Trophoblast cell (in vitro differentiated cells and primary cell): ENCODE results near the gene ATXN3L.

Source experiments
- DNase-seq, 2 donors: peaks; one replicate each; pipeline ENCODE4 v3.0.0-alpha.2; 2016
- H2AFZ ChIP-seq: 2 replicates; pipeline ENCODE4 v1.6.1; 2013; ENCODE audit warnings: low read length, moderate library complexity, mild to moderate bottlenecking; ENCODE audit not compliant: insufficient read depth, poor library complexity
- H2AK5ac ChIP-seq: 2 replicates; pipeline ENCODE4 v1.6.1; 2013; ENCODE audit warnings: mild to moderate bottlenecking, low read length
- H2BK120ac ChIP-seq: 2 replicates; pipeline ENCODE4 v1.6.1; 2013; ENCODE audit warnings: low read length, mild to moderate bottlenecking, moderate library complexity; ENCODE audit not compliant: insufficient read depth, poor library complexity
- H2BK12ac ChIP-seq: 2 replicates; pipeline ENCODE4 v1.6.1; 2013; ENCODE audit warnings: mild to moderate bottlenecking, low read length, moderate library complexity
- H2BK5ac ChIP-seq: 2 replicates; pipeline ENCODE4 v1.6.1; 2013; ENCODE audit warnings: low read length, low read depth, moderate library complexity, mild to moderate bottlenecking; ENCODE audit not compliant: poor library complexity
- H3K14ac ChIP-seq: 2 replicates; pipeline ENCODE4 v1.6.1; 2013; ENCODE audit warnings: mild to moderate bottlenecking, low read length
- H3K18ac ChIP-seq: 2 replicates; pipeline ENCODE4 v1.6.1; 2013; ENCODE audit warnings: mild to moderate bottlenecking, low read length
- H3K23ac ChIP-seq: 2 replicates; pipeline ENCODE4 v1.6.1; 2013; ENCODE audit warnings: low read length
- H3K27ac ChIP-seq: 2 replicates; pipeline ENCODE4 v1.5.1; 2013; ENCODE audit warnings: low read depth, mild to moderate bottlenecking, inconsistent platforms, low read length, moderate library complexity
- H3K27me3 ChIP-seq: 2 replicates; pipeline ENCODE4 v1.6.1; 2013; ENCODE audit warnings: inconsistent platforms, mild to moderate bottlenecking, low read length, moderate library complexity; ENCODE audit not compliant: insufficient read depth
- H3K36me3 ChIP-seq, 2 experiments: 1 replicate in 1 of 2; 2 replicates in 1 of 2; pipeline ENCODE4 v1.6.1; 2013; ENCODE audit warnings: low read length in 2 of 2, mild to moderate bottlenecking in 2 of 2, moderate library complexity in 1 of 2; ENCODE audit not compliant: insufficient read depth in 2 of 2, control insufficient read depth in 1 of 2
- H3K4ac ChIP-seq: 2 replicates; pipeline ENCODE4 v1.6.1; 2013; ENCODE audit warnings: low read depth, mild to moderate bottlenecking, low read length, moderate library complexity
- H3K4me1 ChIP-seq, 2 experiments: 1 replicate in 1 of 2; 2 replicates in 1 of 2; pipeline ENCODE4 v1.6.1; 2013; ENCODE audit warnings: low read length in 2 of 2, mild to moderate bottlenecking in 2 of 2, moderate library complexity in 1 of 2; ENCODE audit not compliant: insufficient read depth in 2 of 2, control insufficient read depth in 1 of 2
- H3K4me2 ChIP-seq: 2 replicates; pipeline ENCODE4 v1.6.1; 2013; ENCODE audit warnings: inconsistent platforms, mild to moderate bottlenecking, low read length, moderate library complexity
- H3K4me3 ChIP-seq: 2 replicates; pipeline ENCODE4 v1.5.1; 2013; ENCODE audit warnings: mild to moderate bottlenecking, low read depth, low read length, inconsistent platforms
- H3K79me1 ChIP-seq: one replicate; pipeline ENCODE4 v1.6.1; 2013; ENCODE audit warnings: low read length
- H3K79me2 ChIP-seq: 2 replicates; pipeline ENCODE4 v1.6.1; 2013; ENCODE audit warnings: low read length, mild to moderate bottlenecking; ENCODE audit not compliant: control insufficient read depth, insufficient read depth, poor library complexity
- H3K9ac ChIP-seq: 2 replicates; pipeline ENCODE4 v1.6.1; 2013; ENCODE audit warnings: mild to moderate bottlenecking, low read length
- H3K9me3 ChIP-seq: 2 replicates; pipeline ENCODE4 v1.6.1; 2013; ENCODE audit warnings: low read depth, mild to moderate bottlenecking, control low read depth, inconsistent platforms, low read length; ENCODE audit not compliant: insufficient read depth
- H4K12ac ChIP-seq: 2 replicates; pipeline ENCODE4 v1.6.1; 2013; ENCODE audit warnings: low read depth, mild to moderate bottlenecking, low read length, moderate library complexity
- H4K8ac ChIP-seq: 2 replicates; pipeline ENCODE4 v1.6.1; 2013; ENCODE audit warnings: low read depth, mild to moderate bottlenecking, low read length, moderate library complexity
- H4K91ac ChIP-seq: one replicate; pipeline ENCODE4 v1.6.1; 2013; ENCODE audit warnings: low read depth, mild to moderate bottlenecking, low read length, moderate library complexity
- WGBS: extraction: QIAGEN DNeasy Blood & Tissue Kit; methylation state at CpG from one replicate; pipeline ENCODE4 v1.1.7; 2013; ENCODE audit warnings: missing lambda C conversion rate; ENCODE audit not compliant: insufficient read length, insufficient coverage; ENCODE audit errors: extremely low coverage; 5-methylcytosine and 5-hydroxymethylcytosine counted together

The ATXN3L gene

GRCh38 chrX:13340182-13340791 is 20.4 kb upstream of the ATXN3L start:
- H4K91ac ChIP-seq, result no peak overlapping the region
- H4K12ac ChIP-seq, result no peak overlapping the region
- H3K23ac ChIP-seq, result no peak overlapping the region
- H3K9ac ChIP-seq, result no peak overlapping the region
- H2BK120ac ChIP-seq, result no peak overlapping the region
- no peak overlapping the region for H2BK5ac ChIP-seq
- no peak overlapping the region for H3K4me3 ChIP-seq
- no peak overlapping the region for H2AK5ac ChIP-seq
- H3K4me2 ChIP-seq, result no peak overlapping the region
- H3K4me1 ChIP-seq, result peaks cover 0 to 7% of the 10 kb centered on the region in 2 experiments
- peak; percentile 41 to 68 for DNase-seq
- H3K4ac ChIP-seq, result no peak overlapping the region
- peak overlapping the region; percentile 18 for H4K8ac ChIP-seq
- WGBS, result no CpG with 5 or more reads among the region's 10 CpGs
- H3K79me2 ChIP-seq, result no peaks in the 10 kb centered on the region
- H3K9me3 ChIP-seq, result no peaks in the 10 kb centered on the region
- H3K27ac ChIP-seq, result no peak overlapping the region
- H3K79me1 ChIP-seq, result peaks cover 4% of the 10 kb centered on the region
- H3K27me3 ChIP-seq, result no peaks in the 10 kb centered on the region
- no peak overlapping the region for H3K14ac ChIP-seq
- H3K18ac ChIP-seq, result no peak overlapping the region
- peak overlapping the region; percentile 45 for H2BK12ac ChIP-seq
- no peak overlapping the region for H2AFZ ChIP-seq
- no peaks in the 10 kb centered on the region for H3K36me3 ChIP-seq

- H3K79me1 ChIP-seq, result peaks cover 4% of the 10 kb centered on the region
- H4K8ac ChIP-seq, result no peak overlapping the region
- no peaks in the 10 kb centered on the region for H3K36me3 ChIP-seq
- no peak overlapping the region for H3K4me2 ChIP-seq
- no peaks in the 10 kb centered on the region for H3K27me3 ChIP-seq
- H3K27ac ChIP-seq, result no peak overlapping the region
- H3K14ac ChIP-seq, result no peak overlapping the region
- no peak overlapping the region for H3K23ac ChIP-seq
- no peak overlapping the region for H2AFZ ChIP-seq
- no peak overlapping the region for H2BK120ac ChIP-seq
- no peak for DNase-seq
- H3K79me2 ChIP-seq, result no peaks in the 10 kb centered on the region
- no peak overlapping the region for H3K4me3 ChIP-seq
- H3K18ac ChIP-seq, result no peak overlapping the region
- no peak overlapping the region for H3K9ac ChIP-seq
- H3K4me1 ChIP-seq, result peaks cover 0 to 7% of the 10 kb centered on the region in 2 experiments
- H2BK12ac ChIP-seq, result no peak overlapping the region
- no peak overlapping the region for H4K12ac ChIP-seq
- no peaks in the 10 kb centered on the region for H3K9me3 ChIP-seq
- no CpG with 5 or more reads among the region's 3 CpGs for WGBS
- H2BK5ac ChIP-seq, result no peak overlapping the region
- H3K4ac ChIP-seq, result no peak overlapping the region
- H4K91ac ChIP-seq, result no peak overlapping the region
- H2AK5ac ChIP-seq, result no peak overlapping the region
Measured at GRCh38 chrX:13339607-13340006, 19.8 kb upstream of the ATXN3L start.

GRCh38 chrX:13338996-13339515 is 19.2 kb upstream of the ATXN3L start:
- H2AK5ac ChIP-seq, result peak overlapping the region; percentile 14
- no peak overlapping the region for H2BK5ac ChIP-seq
- DNase-seq, result no peak
- peaks cover 4% of the 10 kb centered on the region for H3K79me1 ChIP-seq
- no peak overlapping the region for H4K8ac ChIP-seq
- no peak overlapping the region for H3K27ac ChIP-seq
- no peak overlapping the region for H4K91ac ChIP-seq
- H3K9ac ChIP-seq, result no peak overlapping the region
- no peak overlapping the region for H3K4ac ChIP-seq
- no peaks in the 10 kb centered on the region for H3K27me3 ChIP-seq
- H3K36me3 ChIP-seq, result no peaks in the 10 kb centered on the region
- H3K4me2 ChIP-seq, result no peak overlapping the region
- H3K14ac ChIP-seq, result no peak overlapping the region
- no peak overlapping the region for H3K4me3 ChIP-seq
- no peak overlapping the region for H2BK120ac ChIP-seq
- no CpG with 5 or more reads among the region's 3 CpGs for WGBS
- peaks cover 0 to 7% of the 10 kb centered on the region in 2 experiments for H3K4me1 ChIP-seq
- no peak overlapping the region for H3K18ac ChIP-seq
- H3K23ac ChIP-seq, result no peak overlapping the region
- peak overlapping the region; percentile 80 for H2BK12ac ChIP-seq
- H2AFZ ChIP-seq, result no peak overlapping the region
- no peak overlapping the region for H4K12ac ChIP-seq
- H3K9me3 ChIP-seq, result no peaks in the 10 kb centered on the region
- no peaks in the 10 kb centered on the region for H3K79me2 ChIP-seq

GRCh38 chrX:13334491-13334890 is 14.6 kb upstream of the ATXN3L start:
- H4K91ac ChIP-seq, result no peak overlapping the region
- no peak overlapping the region for H3K27ac ChIP-seq
- H3K79me1 ChIP-seq, result no peaks in the 10 kb centered on the region
- H3K36me3 ChIP-seq, result no peaks in the 10 kb centered on the region
- no peak overlapping the region for H2BK5ac ChIP-seq
- WGBS, result no CpG with 5 or more reads among the region's 6 CpGs
- no peak overlapping the region for H3K4me2 ChIP-seq
- no peak overlapping the region for H3K18ac ChIP-seq
- no peak overlapping the region for H2AK5ac ChIP-seq
- no peak overlapping the region for H3K14ac ChIP-seq
- no peak overlapping the region for H3K23ac ChIP-seq
- no peak overlapping the region for H4K8ac ChIP-seq
- H3K4me1 ChIP-seq, result no peaks in the 10 kb centered on the region
- no peaks in the 10 kb centered on the region for H3K27me3 ChIP-seq
- H2BK12ac ChIP-seq, result no peak overlapping the region
- no peak overlapping the region for H3K4me3 ChIP-seq
- peak in 1 of 2 donors; percentile 56 for DNase-seq
- H2BK120ac ChIP-seq, result no peak overlapping the region
- no peak overlapping the region for H4K12ac ChIP-seq
- no peak overlapping the region for H3K4ac ChIP-seq
- no peak overlapping the region for H3K9ac ChIP-seq
- H3K9me3 ChIP-seq, result no peaks in the 10 kb centered on the region
- H3K79me2 ChIP-seq, result no peaks in the 10 kb centered on the region
- H2AFZ ChIP-seq, result no peak overlapping the region
